NCI-H2081 (cell line): ENCODE data around the gene BCL10.
"Not testable (repeated sequence)": the region's sequence is repeated elsewhere in the genome, so short reads cannot be mapped to it uniquely, and the experiment has no call there.

Experiments used
- DNase-seq, 2 experiments: peaks; one replicate each; lab custom pipeline; 2025; lab: John Stamatoyannopoulos, UW

The BCL10 gene

DNA sequence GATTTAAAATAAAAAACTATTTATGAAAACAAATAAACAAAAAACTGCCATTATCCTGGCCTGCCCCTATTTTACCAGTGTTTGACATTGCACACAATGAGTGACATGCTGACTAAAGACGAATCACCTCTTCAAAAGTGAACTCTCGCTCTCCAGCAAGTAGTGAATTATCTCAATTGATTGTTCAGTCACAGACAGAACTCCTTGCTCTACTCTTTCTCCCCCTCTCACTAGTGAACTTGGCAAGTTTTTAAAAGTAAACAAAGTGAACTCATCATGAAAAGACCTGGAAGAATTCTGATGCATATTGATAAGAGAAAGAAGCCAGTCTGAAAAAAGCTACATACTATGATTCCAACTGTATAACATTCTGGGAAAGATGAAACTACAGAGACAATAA lies 12.3 kb downstream of the BCL10 start:
- no peak for DNase-seq

DNA sequence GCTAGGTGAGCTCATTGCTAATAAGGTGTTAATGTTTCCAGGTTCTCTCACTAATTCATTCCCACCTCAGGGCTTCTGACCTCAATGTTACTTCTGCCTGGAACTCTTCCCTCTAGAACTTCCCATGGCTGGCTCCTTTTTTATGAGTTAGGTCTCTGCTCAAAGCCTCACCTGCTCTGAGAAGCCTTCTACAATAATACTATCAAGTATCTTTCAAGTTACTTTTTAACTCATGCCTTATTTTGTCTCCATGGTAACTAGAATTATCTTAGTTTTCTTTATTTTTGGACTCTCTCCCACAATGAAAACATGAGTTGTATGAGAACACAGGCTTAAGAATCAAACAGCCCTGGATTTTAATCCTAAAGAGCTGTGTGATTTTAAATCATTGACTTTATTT lies 13.4 kb downstream of the BCL10 start:
- DNase-seq = no peak

DNA sequence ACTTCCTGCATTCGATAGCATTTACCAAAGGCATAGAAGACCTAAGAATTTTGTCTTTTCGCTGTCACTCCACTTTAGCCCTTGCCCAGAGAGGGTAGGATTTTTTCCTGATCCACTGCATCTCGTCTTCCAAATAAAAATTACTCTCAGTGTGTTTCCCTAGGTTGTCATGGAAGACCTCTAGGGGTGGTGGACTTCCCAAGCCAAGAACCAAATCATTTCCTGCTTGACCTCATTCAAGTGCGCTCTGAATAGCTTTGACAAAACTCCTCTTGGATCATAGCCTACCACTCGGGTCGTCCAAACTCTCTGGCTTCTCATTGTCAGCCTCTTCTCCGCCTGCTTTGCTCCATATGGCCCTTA lies 16.5 kb downstream of the BCL10 start:
- no peak for DNase-seq

DNA sequence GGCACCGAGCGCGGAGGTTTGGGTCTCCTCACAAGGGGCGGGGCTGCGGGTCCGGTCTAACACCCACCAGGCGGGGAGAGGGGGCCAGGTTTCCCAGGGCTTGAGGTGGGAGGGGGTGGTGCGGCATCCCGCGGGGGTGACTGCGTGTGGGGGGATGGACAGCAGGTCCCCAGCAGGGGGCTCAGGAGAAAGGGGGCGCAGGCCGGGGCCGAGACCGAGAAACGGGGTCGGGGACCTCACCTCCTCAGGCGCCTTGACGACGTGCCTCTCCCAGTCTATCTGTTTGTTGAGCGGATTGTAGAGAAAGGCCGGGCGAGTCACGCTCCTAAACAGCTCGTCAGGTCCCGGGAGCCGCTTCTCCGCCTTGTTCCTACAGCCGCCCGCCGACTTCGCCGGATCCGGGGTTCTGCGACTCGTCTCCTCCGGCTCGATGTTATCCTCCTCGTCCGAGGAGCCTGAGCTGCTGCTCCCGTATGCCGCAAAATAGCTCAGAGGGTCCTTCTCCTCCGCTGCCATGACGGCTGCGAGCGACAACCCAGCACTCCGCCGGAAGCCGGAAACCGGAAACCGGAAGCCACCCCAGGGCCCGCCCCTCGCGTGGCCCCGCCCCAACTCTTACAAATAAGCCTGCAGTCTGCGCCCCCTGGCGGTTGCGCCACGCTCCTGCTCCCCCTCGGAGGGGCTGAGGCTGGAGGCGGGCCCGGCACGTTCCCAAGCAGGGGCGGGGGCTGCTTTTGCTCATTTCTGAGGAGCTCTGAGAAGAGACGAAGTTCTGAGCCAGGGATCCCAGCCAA lies 17.1 kb downstream of the BCL10 start, which contains the start of gene C1orf52:
TSS of gene C1orf52 (minus strand) at position 545 of the 794 bp plus-strand sequence. CDS start at position 516, 29 bp downstream.
- peak; percentile 82 to 89 for DNase-seq

DNA sequence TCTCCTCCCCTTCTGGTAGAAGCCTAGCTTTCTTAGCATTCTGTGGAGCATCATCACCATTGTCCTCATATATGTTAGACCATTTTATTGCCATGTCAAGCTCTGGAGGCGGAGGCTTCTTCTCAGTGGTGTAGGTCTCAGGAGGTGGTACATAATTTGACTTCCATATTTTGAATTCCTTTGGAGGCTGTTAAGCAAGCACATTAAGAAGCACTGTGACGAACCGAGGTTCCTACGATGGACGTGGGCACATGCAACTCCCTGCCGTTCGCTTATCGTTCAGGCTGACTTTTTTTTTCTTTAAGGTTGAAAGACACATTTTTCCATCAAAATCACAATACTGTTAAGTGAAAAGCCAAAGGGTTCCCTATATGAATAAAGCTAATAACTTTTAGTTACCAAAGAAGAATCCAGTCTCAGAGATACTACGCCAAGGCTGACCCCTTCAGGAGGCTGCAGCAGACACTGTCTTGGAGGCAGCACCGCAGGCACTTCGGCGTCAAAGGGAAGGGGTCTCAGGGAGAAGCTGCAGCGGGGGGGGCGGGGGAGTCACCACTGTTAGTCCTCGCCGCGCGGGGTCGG lies 17.8 kb downstream of the BCL10 start:
- no peak for DNase-seq

DNA sequence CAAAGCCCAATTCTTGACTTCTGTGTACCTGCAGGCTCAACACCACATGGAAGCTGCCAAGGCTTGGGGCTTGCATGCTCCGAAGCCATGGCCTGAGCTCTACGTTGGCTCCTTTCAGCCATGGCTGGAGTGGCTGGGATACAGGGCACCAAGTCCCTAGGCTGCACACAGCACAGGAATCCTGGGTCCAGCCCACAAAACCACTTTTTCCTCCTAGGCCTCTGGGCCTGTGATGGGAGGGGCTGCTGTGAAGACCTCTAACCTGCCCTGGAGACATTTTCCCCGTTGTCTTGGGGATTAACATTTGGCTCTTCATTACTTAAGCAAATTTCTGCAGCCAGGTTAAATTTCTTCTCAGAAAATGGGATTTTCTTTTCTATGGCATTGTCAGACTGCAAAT lies 27.4 kb downstream of the BCL10 start:
- not testable (repeated sequence) for DNase-seq

DNA sequence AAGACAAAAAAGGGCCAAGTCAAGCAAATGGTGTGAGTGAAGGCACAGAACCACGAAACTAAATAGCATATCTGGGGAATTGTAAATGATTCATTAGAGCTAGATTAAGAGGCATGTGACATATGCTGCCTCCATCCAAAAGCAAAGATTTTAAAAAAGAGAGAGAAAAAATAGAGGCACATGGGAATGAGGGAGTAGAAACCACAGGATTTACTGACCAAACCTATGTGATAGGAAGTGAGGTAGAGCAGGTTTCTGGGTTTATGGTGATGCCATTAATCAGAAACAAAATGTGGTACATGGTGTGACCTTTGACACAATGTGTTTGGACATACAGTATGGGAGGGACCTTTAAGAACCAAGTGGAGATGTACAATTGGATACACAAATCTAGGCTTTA lies 30.5 kb downstream of the BCL10 start:
- no peak for DNase-seq

DNA sequence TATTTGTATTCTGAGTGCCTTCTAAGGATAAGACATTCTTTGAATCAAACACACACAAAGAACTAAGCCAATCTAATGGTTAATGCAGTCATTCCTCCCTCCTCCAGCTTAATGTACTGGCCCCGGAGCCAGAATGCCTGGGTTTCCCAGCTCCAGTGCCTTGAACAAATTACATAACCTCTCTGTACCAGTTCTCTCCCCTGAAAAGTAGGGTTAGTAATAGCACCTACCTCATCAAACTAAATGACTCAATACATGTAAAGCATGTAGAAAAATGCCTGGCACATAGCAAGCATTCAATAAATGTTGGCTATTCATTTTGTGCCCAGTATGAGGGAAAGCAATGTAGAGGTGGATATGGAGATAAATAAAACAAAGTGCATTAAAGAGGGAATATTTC lies 31.0 kb downstream of the BCL10 start:
- no peak for DNase-seq

DNA sequence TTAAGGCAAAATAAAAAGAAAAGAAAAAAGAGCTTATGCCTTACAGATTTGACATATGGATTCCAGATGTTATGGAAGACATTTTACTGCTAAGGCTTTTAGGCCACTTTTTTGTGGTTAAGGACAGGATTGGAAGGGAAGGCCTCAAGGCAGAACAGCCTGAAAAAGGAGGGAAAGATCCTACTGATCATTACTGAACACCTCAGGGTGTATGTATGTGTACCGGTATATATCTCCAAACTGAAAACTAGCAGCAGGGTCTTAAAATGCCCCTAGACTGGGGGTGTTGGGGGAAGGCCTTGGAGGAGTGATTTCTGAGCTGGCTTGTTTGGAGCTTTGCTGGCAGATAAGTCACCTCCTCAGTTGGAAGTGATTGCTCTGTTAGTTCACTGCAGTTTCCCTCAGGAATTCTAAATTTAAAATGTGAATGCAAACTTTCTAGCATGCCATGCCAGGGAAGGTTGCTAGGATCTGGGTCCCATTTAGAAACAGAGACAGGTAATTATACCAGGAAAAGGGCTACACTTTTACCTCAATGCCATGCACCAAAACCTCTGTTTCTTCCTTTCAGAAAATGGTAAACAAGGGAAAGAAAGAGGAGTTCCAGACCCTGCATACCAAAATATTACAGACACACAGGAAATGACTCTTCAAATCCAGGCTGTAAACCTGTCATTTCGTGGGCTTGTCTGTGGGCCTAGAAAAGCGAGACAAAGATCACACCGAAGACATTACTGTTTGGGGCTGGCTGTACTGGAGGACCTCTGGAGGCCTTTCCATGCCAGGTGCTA lies 32.0 kb downstream of the BCL10 start:
- no peak for DNase-seq

DNA sequence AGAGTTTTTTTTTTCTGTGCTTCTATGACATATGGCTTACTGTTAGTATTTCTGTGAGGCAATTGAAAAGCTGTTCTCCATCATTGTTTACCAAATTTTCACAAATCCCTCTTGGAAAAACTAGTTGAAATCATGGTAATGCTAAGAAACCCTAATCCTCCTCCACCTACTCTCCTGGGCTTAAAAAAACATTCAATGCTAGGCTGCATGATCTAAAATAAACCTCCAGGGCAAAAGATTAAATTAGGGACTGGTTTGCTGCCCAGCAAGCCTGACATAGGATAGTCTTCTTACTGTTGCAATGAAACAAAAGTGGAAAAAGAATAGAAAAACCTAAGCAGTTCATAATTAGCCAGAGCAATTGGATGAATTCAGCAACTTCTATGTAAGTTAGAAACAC lies 33.1 kb downstream of the BCL10 start:
- DNase-seq = no peak

DNA sequence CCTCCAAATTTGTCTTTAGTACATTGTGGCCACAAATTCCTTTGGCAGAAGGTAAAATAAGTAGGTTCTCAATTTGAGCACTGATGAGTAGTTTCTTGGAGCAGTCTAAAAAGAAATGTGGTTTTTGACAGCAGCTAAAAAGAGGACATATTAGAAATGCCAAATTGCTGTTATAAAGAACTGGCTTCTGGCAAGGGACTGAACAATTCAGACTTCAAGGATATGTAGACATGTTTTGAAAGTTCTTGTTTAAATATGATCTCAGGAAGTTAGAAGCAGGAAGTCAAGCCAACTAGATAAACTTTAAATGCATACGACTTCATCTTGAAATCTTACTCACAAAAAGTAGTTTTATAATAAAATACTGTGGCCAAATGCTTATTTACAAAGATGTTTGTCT lies 35.8 kb downstream of the BCL10 start:
- DNase-seq = no peak

DNA sequence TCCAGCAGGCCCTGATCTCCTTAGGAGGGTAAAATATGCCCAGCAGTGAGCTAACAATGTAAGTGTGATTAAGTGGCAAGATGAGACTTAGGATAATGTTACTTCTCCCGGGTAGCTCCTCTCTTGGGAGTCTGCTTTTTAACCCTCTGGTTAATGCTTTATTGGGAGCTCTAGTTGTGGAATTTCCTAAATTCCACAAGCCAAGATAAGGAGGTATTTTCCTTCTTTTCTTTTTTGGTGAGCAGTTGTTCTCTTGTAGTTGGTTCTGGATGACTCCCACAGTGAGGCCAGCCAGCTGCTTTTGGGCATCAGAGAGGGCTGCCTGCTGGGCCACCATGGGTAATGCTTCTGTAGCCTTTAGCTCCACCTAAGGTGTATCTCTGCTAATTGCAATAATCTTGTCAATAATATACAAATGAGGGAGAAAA lies 36.2 kb downstream of the BCL10 start:
- peak in 1 of 2 experiments; percentile 12 for DNase-seq

DNA sequence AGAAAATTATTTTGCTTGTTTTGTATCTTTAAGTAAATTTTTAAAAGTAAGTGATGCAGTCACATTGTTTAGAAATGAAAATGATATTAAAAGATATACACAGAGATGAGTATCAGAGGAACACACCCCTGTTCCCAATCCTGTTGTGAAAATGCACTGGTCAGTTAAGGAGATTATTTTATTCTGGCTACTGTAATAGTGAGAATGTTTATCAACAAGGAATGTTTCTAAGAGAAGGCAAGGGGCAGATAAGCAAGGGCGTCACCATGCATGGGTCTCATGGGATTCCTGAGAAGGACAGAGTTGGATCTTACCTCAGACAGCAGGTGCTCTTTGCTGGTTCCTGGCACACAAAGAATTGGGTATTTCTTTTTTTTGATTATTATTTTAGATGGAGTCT lies 38.8 kb downstream of the BCL10 start:
- no peak for DNase-seq

DNA sequence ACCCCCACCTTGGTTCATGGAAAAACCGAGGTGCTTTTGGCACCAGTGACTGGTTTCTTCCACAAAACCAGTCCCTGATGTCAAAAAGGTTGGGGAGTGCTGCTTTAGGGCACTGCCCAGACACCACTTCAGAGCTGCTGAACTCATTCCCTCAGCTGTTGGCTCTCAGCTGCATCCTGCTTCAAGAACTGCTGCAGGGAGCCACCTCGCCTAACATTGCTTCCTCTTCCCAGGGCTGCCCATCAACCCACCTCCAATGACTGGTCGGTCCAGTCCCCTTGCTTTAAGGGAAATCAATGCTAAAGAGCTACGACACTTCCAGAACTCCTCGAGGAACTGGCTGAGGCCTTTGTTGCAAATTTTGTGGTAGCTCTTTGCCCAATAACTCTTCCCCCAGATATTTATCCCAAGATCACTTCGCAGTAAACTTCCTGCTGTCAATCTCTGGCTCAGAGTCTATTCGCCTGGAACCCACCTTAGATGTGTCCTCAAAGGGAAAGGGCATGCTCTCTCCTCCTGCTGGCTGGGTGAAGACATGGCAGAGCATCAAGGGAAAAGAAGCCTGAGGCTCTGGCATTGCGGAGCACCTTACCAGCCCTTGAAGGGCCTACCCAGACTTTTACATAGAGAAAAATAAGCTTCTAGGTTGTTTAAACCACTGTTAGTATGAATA lies 46.0 kb downstream of the BCL10 start:
- DNase-seq = no peak

DNA sequence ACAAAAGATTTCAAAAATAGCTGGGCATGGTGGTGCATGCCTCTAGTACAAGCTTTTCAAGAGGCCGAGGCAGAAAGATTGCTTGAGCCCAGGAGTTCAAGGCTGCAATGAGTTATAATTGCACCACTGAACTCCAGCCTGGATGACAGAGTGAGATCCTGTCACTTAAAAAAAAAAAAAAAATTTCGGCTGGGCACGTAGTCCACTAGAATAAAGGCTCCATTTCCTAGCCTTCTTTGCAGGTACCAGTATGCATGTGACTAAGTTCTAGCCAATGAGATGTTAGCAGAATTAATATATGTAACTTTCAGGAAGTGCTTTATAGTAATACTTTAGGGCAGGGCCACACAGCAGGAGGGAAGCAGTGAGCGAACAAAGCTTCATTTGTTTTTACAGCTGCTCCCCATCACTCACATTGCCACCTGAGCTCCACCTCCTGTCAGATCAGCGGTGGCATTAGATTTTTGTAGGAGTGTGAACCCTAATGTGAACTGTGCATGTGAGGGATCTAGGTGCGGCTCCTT lies 46.8 kb downstream of the BCL10 start:
- DNase-seq = peak; percentile 24 to 64

DNA sequence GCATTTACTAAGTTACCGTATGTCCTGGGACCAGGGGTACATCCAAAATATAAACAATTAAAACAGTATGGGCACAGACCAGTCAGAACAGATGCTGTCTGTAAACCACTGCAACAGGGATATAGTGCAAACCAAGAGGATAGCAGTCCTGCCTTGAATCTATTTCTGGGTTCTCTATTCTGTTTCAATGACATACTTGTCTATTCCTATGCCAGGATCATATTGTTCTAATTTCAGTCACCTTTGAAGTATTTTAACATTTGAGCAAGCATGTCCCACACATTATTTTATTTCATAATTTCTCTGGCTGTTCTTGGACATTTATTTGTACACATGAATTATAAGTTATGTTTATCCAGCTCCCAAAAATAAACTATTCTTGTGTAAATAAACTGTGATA lies 47.5 kb downstream of the BCL10 start:
- DNase-seq = no peak

DNA sequence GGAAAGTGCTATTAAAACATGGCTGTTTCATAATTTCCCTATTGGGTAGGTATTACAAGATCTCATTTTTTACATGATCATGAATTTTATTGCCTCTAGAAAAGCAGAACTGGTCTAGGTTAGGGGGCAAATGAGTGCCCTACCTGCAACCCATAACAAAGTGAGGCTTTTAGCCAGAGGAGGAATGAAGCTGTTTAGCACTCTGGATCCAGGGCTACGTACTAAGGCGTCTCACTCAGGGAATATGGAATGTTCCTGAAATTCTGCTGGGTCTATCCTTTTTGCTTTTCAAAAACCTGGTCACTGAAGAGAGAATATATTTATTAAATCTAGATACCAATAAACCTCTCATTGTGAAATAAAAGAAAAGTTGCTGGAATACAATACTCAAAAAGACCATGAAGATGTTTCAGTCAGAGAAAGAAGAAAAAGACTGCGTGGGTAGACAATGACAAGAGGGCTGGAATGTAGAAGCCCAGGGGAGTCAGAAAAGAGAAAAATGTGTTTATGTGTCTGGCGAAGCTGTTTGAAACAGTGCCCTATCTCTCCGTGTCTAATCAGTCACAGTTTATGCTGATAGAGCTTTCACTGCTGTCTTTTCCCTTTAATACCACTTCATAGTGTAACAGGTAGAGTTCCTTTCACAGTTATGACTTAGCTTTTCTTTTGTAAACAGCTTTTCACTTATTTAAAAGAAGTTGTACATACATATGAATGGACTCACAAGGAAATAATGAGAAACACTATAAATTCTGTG lies 50.6 kb downstream of the BCL10 start:
- no peak for DNase-seq

DNA sequence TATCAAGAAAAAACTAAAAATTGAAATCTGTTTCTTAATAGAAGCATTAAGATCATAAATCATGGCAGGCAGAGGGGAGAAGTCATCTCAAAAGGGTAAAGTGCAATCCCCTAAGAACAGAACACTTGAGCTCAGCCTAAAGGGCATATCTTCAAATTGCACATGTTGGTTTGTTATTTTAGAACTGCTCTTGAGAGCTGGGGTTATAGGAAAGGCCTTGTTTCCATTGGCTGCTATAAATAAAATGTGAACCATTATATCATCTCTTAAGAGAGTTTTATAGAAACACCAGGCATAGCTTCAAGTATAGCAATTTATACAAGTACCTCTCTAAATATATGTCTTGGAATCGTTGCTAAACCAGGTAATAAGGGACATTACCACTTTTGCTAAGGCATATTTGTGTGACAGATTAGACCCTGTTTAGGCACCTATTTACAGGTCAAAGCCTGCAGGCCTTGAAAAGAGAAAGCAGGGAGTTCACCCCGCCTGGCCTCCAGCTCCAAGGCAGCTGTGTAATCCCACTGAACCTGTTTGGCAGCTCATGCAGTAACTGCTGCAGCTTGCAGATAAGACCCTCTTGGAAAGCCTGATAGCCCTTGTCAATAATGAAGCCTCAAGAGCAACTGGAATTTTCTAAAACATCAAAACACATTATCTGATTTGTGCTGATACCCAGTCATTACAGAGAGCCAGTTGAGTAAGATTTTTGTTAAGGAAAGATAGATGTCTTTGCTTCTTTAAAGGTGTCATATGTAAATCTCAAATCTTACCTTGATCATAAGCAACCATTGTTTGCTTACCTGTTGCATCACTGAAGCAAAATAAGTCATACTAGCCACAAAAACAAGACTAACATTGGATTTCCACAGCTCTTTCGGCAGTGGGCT lies 51.5 kb downstream of the BCL10 start:
- DNase-seq = peak in 1 of 2 experiments; percentile 8

DNA sequence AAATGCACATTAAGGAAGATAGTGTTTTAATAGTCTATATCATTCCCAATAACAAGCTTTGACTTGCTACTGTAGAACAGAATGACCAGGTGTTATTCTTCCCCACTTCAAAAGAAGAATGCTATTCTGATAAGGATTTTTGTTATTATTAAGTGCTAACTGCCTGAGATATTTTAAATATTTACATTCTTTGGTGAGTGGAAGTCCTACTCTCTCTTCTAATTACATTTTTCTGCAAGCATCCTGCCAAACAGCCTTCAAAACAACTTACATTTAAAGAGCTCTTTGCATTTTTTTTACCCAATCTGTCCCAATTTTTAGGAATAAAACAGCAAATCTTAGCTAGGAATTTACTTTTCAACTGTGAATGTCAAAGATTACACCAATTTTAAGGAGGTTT lies 52.1 kb downstream of the BCL10 start:
- no peak for DNase-seq

DNA sequence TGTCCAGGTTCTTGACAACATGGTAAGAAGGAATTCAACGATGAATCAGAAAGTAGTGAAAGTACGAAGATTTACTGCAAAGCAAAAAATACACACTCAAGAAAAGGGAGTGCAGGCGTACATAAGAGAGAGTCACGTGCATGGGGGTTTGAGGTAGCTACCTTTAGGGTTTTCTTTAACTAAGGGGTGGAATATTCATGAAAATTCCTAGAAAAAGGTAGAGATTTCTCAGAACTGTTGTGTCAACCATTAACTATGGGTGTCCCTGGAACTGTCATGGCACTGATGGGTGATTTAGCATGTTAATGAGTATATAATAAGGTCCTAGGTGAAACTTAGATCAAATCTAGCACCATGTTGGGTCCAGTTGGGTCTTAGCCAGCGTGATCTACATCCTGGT lies 53.1 kb downstream of the BCL10 start:
- no peak for DNase-seq
